ENCODE data around the gene DRGX. TPM values are rescaled to one million over a fixed set of nuclear protein-coding genes. Genes with fewer than 3 reads are reported as not detected.

DRGX gene
- total and polyA plus RNA-seq, 2 experiments from 2014 or later: not detected

DNA sequence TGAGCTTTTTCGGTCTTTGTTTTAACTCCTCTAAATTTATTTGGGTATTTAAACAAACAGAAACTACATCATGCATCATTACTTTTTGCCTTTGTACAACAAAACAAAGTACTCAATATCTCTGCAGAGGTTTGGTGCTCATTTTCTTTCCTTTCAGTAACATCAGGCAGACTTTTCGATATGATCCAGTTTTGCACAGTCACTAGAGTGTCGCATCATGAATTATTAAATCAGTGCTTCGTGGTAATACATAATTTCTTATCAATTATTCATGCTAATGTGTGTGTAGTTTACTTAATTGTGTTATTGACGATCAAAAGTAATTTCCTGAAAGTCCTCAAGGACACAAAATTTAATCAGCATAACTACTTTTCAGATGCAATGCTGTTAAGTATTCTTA, 31.8 kb downstream of the DRGX start:
- DNase-seq (ENCODE audit: low read depth in 1 of 2, low spot score in 1 of 2): no peak
- TF ChIP-seq, protein P1, sequence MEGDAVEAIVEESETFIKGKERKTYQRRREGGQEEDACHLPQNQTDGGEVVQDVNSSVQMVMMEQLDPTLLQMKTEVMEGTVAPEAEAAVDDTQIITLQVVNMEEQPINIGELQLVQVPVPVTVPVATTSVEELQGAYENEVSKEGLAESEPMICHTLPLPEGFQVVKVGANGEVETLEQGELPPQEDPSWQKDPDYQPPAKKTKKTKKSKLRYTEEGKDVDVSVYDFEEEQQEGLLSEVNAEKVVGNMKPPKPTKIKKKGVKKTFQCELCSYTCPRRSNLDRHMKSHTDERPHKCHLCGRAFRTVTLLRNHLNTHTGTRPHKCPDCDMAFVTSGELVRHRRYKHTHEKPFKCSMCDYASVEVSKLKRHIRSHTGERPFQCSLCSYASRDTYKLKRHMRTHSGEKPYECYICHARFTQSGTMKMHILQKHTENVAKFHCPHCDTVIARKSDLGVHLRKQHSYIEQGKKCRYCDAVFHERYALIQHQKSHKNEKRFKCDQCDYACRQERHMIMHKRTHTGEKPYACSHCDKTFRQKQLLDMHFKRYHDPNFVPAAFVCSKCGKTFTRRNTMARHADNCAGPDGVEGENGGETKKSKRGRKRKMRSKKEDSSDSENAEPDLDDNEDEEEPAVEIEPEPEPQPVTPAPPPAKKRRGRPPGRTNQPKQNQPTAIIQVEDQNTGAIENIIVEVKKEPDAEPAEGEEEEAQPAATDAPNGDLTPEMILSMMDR (IDR thresholded peaks at IDR 0.05; ENCODE audit: low read depth, low read length): no peak
- H3K9me3 ChIP-seq (ENCODE audit: low read depth): no peaks in the 10 kb centered on the region
- H3K4me3 ChIP-seq: no peak overlapping the region
- H3K36me3 ChIP-seq: no peaks in the 10 kb centered on the region
- H3K4me1 ChIP-seq (ENCODE audit: low read depth): no peaks in the 10 kb centered on the region
- no peak overlapping the region for H3K27ac ChIP-seq
- H3K27me3 ChIP-seq: no peaks in the 10 kb centered on the region

DNA sequence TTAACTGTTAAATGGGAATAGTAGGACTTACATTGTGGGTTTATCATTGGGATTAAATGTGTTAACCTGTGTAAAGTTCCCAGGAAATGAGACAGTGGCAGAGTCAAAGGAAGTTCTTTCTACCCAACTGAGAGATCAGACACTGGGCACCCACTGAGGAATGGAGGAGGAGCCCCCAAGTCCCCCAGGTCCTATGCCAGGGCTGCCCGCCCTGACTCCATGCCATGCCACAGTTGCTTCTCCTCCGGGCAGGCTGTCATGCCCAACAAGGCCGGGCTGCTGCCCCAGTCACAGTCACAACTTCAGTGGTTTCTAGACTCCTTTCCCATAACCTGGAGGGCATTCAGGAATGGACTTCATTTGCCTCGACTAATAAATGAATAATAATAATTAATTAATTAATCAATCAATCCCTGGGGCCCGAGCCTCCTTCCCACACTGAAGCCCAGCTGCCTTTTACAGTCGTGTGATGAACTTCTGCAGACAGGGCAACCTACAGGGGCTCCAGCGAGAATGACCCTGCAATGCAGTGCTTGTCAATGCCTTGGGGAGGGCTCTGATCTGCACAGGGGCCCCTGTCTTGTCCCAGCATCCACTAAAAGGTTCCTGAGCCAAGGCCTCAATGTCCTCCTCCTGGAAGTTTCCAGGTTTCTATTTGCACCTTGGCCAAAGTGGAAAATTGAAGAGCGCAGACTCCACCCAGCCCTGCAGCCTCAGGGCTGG, 32.4 kb downstream of the DRGX start:
- no peaks in the 10 kb centered on the region for H3K36me3 ChIP-seq

DNA sequence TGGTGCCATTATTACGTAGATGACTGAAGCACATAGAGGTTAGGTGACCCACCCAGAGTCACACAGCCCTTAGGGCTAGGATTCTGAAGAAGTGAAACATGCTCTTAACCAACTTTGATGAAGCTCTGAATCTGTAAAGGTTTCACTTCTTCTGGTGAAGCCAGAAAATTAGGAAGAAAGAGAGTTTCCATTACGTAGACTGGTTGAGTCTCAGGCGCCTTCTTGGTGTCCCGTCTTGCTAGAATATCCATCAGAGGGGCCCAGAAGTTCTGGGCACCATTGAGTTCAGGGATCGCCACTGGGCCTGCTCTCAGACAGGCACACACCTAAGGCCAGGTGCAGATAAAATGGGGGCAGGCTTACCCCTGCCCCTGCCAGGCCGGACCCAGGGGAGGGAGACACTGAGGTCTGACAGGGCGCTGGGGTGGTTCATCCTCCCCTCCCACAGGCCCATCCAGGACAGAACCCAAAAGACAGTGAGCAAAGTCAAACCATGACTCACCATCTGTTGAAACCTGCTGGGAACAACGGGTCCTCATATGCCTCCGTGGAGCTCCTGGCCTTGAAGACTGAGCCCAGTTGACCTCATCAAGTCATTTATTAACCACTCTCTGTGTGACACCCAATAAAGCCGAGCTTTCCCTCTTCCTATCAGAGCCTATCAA, 33.2 kb downstream of the DRGX start:
- Histone ChIP-seq H3K27me3 (no peaks in the 10 kb centered on the region), H3K9me3 (ENCODE audit: low read depth) (no peaks in the 10 kb centered on the region), H3K36me3 (no peaks in the 10 kb centered on the region), H3K4me3 (no peak overlapping the region), H3K27ac (no peak overlapping the region), H3K4me1 (ENCODE audit: low read depth) (no peaks in the 10 kb centered on the region)
- no peak for DNase-seq (ENCODE audit: low read depth in 1 of 2, low spot score in 1 of 2)
- TF ChIP-seq, protein P1 (IDR thresholded peaks at IDR 0.05; ENCODE audit: low read depth, low read length): no peak

More for the DNA sequence above, 32.4 kb downstream of the DRGX start:
- Histone ChIP-seq H3K9me3 (ENCODE audit: low read depth) (no peaks in the 10 kb centered on the region), H3K27ac (no peak overlapping the region), H3K4me1 (ENCODE audit: low read depth) (no peaks in the 10 kb centered on the region), H3K4me3 (no peak overlapping the region), H3K27me3 (no peaks in the 10 kb centered on the region)
- TF ChIP-seq, protein P1 (IDR thresholded peaks at IDR 0.05; ENCODE audit: low read depth, low read length): no peak
- DNase-seq (ENCODE audit: low read depth in 1 of 2, low spot score in 1 of 2): no peak

DNA sequence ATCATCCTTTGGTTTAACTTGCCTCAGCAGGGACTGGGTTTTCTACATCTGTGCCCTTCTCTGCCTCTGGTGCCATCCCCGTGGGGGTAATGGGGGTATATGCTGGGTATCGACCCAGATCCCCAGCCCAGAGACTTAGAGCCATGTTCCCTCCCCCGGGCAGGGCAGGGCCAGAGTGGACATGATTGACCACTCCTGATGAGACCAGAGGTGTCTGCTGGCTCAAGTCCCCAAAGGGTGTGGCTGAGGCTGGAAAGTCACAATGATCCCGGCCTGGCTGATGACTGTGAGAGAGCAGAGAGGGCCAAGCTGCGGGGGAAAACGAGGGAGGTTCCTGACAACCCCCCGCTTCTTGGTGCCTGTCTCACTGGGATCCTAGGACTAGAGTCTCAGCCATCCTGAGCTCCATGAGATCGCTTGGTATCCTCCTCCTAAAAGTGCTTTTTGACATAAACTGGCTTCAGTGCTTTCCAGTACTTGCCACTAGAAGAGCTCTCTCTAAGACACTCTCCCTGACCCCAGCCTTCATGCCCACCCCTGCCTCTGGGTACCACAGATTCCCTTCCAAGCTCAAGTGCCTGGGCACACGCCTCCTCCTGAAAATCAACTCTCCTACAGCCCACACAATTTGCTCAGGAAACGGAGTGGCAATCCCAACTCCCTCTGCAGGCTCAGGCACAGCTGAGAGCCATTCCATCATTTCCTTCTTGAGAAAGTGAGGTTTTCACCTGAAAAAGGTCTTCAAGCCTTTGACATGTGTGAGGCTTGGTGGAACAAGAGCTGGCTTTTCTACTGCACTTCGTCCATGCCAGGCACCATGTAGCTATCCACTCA, 33.9 kb downstream of the DRGX start:
- no peak overlapping the region for H3K4me3 ChIP-seq
- no peak for DNase-seq (ENCODE audit: low read depth in 1 of 2, low spot score in 1 of 2)
- H3K27ac ChIP-seq: no peak overlapping the region
- TF ChIP-seq, protein P1 (IDR thresholded peaks at IDR 0.05; ENCODE audit: low read depth, low read length): no peak
- H3K4me1 ChIP-seq (ENCODE audit: low read depth): no peaks in the 10 kb centered on the region
- no peaks in the 10 kb centered on the region for H3K36me3 ChIP-seq
- H3K9me3 ChIP-seq (ENCODE audit: low read depth): no peaks in the 10 kb centered on the region
- H3K27me3 ChIP-seq: no peaks in the 10 kb centered on the region

DNA sequence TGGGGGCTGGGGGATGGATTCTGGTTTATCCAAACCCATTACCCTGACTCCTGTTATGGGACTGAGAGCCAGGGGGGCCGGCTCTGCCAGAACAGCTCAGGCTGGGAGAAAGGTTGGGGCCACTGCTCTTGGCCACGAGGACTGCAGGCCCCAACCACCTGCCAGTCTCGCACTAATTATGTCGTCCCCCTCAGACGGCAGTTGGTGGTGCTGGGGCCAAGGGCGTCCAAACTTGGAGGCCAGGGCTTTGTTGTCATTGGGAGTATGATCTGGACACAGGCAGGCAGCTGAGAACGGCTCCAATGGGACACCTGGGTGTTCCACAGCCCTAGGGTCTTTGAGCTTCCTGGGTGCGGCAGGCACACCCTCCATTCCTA, 34.7 kb downstream of the DRGX start:
- Histone ChIP-seq H3K36me3 (no peaks in the 10 kb centered on the region), H3K27me3 (no peaks in the 10 kb centered on the region), H3K4me3 (no peak overlapping the region), H3K4me1 (ENCODE audit: low read depth) (no peaks in the 10 kb centered on the region), H3K27ac (no peak overlapping the region), H3K9me3 (ENCODE audit: low read depth) (no peaks in the 10 kb centered on the region)
- no peak for DNase-seq (ENCODE audit: low read depth in 1 of 2, low spot score in 1 of 2)
- TF ChIP-seq, protein P1 (IDR thresholded peaks at IDR 0.05; ENCODE audit: low read depth, low read length): no peak

Measured in cardiac muscle cell (in vitro differentiated cells and primary cell).